Measurements from ENCODE around the gene ENAM. TPM values are rescaled to one million over a fixed set of nuclear protein-coding genes. Genes with fewer than 3 reads are reported as not detected.

ENAM gene
- total and polyA plus RNA-seq, 2 experiments from 2014 or later, result not detected

DNA sequence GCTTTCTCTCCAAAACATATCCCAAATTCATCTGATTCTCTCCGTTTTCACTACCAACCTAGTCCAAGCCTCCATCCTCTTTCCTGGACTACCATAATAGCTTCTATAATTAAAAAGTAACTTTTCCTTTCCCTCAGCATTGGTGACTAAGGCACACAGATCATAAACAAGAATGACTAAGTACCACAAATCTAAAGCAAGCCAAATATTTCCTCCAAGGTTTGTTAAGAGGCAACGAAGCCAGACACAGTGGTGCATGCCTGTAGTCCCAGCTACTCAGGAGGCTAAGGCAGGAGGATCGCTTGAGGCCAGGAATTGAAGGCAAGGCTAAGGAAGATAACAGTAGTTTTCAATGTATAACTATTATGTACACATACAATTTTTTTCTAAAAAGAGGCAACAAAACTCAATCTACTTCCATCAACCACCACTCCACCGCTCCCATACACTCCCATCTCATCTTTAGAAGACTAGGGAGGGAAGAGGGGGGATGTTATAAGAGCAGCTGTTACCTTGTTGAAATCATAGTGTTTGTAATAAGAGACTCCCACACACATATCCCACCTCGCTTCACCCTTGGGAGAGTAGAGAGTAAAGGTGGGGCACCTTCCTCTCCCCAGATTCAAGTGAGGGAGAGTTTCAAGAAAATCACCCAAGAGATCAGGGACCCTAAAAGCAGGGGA lies 41.9 kb downstream of the ENAM start:
- no peak for ATAC-seq
- H3K27me3 ChIP-seq (ENCODE audit: insufficient read depth), result no peaks in the 10 kb centered on the region
- TF ChIP-seq, protein P1, sequence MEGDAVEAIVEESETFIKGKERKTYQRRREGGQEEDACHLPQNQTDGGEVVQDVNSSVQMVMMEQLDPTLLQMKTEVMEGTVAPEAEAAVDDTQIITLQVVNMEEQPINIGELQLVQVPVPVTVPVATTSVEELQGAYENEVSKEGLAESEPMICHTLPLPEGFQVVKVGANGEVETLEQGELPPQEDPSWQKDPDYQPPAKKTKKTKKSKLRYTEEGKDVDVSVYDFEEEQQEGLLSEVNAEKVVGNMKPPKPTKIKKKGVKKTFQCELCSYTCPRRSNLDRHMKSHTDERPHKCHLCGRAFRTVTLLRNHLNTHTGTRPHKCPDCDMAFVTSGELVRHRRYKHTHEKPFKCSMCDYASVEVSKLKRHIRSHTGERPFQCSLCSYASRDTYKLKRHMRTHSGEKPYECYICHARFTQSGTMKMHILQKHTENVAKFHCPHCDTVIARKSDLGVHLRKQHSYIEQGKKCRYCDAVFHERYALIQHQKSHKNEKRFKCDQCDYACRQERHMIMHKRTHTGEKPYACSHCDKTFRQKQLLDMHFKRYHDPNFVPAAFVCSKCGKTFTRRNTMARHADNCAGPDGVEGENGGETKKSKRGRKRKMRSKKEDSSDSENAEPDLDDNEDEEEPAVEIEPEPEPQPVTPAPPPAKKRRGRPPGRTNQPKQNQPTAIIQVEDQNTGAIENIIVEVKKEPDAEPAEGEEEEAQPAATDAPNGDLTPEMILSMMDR (conservative IDR thresholded peaks at IDR 0.05; ENCODE audit: low read depth in 2 of 2), result no peak
- TF ChIP-seq JUNB (IDR thresholded peaks at IDR 0.05; ENCODE audit: unreplicated experiment) (no peak), EZH2phosphoT487 (IDR thresholded peaks at IDR 0.05; ENCODE audit: unreplicated experiment) (no peak), NANOG (IDR thresholded peaks at IDR 0.05; ENCODE audit: borderline replicate concordance) (no peak), CREB1 (CRISPR knock-in tag; IDR thresholded peaks at IDR 0.05; ENCODE audit: low read depth) (no peak), STAT1 (IDR thresholded peaks at IDR 0.05; ENCODE audit: unreplicated experiment) (no peak), ZNF114 (CRISPR knock-in tag; IDR thresholded peaks at IDR 0.05) (no peak), ZNF331 (CRISPR knock-in tag; IDR thresholded peaks at IDR 0.05; ENCODE audit: low read depth) (no peak), EZH2 (IDR thresholded peaks at IDR 0.05; ENCODE audit: low read depth, unreplicated experiment) (no peak)
- TF ChIP-seq, protein P2, sequence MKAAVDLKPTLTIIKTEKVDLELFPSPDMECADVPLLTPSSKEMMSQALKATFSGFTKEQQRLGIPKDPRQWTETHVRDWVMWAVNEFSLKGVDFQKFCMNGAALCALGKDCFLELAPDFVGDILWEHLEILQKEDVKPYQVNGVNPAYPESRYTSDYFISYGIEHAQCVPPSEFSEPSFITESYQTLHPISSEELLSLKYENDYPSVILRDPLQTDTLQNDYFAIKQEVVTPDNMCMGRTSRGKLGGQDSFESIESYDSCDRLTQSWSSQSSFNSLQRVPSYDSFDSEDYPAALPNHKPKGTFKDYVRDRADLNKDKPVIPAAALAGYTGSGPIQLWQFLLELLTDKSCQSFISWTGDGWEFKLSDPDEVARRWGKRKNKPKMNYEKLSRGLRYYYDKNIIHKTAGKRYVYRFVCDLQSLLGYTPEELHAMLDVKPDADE (IDR thresholded peaks at IDR 0.05), result no peak
- TF ChIP-seq, protein P3, sequence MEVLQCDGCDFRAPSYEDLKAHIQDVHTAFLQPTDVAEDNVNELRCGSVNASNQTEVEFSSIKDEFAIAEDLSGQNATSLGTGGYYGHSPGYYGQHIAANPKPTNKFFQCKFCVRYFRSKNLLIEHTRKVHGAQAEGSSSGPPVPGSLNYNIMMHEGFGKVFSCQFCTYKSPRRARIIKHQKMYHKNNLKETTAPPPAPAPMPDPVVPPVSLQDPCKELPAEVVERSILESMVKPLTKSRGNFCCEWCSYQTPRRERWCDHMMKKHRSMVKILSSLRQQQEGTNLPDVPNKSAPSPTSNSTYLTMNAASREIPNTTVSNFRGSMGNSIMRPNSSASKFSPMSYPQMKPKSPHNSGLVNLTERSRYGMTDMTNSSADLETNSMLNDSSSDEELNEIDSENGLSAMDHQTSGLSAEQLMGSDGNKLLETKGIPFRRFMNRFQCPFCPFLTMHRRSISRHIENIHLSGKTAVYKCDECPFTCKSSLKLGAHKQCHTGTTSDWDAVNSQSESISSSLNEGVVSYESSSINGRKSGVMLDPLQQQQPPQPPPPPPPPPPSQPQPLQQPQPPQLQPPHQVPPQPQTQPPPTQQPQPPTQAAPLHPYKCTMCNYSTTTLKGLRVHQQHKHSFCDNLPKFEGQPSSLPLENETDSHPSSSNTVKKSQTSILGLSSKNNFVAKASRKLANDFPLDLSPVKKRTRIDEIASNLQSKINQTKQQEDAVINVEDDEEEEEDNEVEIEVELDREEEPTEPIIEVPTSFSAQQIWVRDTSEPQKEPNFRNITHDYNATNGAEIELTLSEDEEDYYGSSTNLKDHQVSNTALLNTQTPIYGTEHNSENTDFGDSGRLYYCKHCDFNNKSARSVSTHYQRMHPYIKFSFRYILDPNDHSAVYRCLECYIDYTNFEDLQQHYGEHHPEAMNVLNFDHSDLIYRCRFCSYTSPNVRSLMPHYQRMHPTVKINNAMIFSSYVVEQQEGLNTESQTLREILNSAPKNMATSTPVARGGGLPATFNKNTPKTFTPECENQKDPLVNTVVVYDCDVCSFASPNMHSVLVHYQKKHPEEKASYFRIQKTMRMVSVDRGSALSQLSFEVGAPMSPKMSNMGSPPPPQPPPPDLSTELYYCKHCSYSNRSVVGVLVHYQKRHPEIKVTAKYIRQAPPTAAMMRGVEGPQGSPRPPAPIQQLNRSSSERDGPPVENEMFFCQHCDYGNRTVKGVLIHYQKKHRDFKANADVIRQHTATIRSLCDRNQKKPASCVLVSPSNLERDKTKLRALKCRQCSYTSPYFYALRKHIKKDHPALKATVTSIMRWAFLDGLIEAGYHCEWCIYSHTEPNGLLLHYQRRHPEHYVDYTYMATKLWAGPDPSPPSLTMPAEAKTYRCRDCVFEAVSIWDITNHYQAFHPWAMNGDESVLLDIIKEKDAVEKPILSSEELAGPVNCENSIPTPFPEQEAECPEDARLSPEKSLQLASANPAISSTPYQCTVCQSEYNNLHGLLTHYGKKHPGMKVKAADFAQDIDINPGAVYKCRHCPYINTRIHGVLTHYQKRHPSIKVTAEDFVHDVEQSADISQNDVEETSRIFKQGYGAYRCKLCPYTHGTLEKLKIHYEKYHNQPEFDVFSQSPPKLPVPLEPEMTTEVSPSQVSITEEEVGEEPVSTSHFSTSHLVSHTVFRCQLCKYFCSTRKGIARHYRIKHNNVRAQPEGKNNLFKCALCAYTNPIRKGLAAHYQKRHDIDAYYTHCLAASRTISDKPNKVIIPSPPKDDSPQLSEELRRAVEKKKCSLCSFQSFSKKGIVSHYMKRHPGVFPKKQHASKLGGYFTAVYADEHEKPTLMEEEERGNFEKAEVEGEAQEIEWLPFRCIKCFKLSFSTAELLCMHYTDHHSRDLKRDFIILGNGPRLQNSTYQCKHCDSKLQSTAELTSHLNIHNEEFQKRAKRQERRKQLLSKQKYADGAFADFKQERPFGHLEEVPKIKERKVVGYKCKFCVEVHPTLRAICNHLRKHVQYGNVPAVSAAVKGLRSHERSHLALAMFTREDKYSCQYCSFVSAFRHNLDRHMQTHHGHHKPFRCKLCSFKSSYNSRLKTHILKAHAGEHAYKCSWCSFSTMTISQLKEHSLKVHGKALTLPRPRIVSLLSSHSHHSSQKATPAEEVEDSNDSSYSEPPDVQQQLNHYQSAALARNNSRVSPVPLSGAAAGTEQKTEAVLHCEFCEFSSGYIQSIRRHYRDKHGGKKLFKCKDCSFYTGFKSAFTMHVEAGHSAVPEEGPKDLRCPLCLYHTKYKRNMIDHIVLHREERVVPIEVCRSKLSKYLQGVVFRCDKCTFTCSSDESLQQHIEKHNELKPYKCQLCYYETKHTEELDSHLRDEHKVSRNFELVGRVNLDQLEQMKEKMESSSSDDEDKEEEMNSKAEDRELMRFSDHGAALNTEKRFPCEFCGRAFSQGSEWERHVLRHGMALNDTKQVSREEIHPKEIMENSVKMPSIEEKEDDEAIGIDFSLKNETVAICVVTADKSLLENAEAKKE (CRISPR knock-in tag; IDR thresholded peaks at IDR 0.05), result no peak
- TF ChIP-seq, protein P4, sequence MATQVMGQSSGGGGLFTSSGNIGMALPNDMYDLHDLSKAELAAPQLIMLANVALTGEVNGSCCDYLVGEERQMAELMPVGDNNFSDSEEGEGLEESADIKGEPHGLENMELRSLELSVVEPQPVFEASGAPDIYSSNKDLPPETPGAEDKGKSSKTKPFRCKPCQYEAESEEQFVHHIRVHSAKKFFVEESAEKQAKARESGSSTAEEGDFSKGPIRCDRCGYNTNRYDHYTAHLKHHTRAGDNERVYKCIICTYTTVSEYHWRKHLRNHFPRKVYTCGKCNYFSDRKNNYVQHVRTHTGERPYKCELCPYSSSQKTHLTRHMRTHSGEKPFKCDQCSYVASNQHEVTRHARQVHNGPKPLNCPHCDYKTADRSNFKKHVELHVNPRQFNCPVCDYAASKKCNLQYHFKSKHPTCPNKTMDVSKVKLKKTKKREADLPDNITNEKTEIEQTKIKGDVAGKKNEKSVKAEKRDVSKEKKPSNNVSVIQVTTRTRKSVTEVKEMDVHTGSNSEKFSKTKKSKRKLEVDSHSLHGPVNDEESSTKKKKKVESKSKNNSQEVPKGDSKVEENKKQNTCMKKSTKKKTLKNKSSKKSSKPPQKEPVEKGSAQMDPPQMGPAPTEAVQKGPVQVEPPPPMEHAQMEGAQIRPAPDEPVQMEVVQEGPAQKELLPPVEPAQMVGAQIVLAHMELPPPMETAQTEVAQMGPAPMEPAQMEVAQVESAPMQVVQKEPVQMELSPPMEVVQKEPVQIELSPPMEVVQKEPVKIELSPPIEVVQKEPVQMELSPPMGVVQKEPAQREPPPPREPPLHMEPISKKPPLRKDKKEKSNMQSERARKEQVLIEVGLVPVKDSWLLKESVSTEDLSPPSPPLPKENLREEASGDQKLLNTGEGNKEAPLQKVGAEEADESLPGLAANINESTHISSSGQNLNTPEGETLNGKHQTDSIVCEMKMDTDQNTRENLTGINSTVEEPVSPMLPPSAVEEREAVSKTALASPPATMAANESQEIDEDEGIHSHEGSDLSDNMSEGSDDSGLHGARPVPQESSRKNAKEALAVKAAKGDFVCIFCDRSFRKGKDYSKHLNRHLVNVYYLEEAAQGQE (IDR thresholded peaks at IDR 0.05; ENCODE audit: unreplicated experiment), result no peak
- no peak overlapping the region for H3K27ac Mint-ChIP-seq
- H3K36me3 ChIP-seq (ENCODE audit: insufficient read depth), result no peaks in the 10 kb centered on the region
- H3K27me3 Mint-ChIP-seq (ENCODE audit: insufficient read depth, low read depth, poor library complexity), result no peaks in the 10 kb centered on the region
- no peak overlapping the region for H3K4me3 ChIP-seq
- no peaks in the 10 kb centered on the region for H3K4me1 Mint-ChIP-seq
- no peak overlapping the region for H2AFZ ChIP-seq
- H3K36me3 Mint-ChIP-seq (ENCODE audit: low read depth), result no peaks in the 10 kb centered on the region
- DNase-seq (ENCODE audit: low spot score), result no peak
- no peak overlapping the region for H3K4me3 Mint-ChIP-seq
- no peaks in the 10 kb centered on the region for H4K20me1 ChIP-seq (replicated peaks; ENCODE audit: insufficient read depth)
- H3K9me2 ChIP-seq (ENCODE audit: insufficient read depth), result no peaks in the 10 kb centered on the region
- H3K9me3 Mint-ChIP-seq, result no peaks in the 10 kb centered on the region
- H3K27ac ChIP-seq (ENCODE audit: low read depth), result no peak overlapping the region
- no peaks in the 10 kb centered on the region for H3K79me2 ChIP-seq (replicated peaks; ENCODE audit: insufficient read depth)
- no peaks in the 10 kb centered on the region for H3F3A ChIP-seq (replicated peaks; ENCODE audit: low read depth)
- H3K4me2 ChIP-seq, result no peak overlapping the region
- no peaks in the 10 kb centered on the region for H3K4me1 ChIP-seq (ENCODE audit: insufficient read depth)
